PFSK-1 (cell line): ENCODE results near the gene NKX2-3.

ENCODE experiments used
- FOXP2 ChIP-seq: optimal IDR thresholded peaks from 2 replicates; pipeline ENCODE3; 2011; ENCODE audit warnings: borderline replicate concordance, control low read depth, inconsistent platforms; ENCODE audit not compliant: insufficient read depth; ENCODE audit errors: extremely low read length, extremely low read depth
- POLR2AphosphoS5 ChIP-seq: IDR thresholded peaks from 2 replicates; pipeline ENCODE4 v1.6.1; 2012; ENCODE audit warnings: low read depth, mild to moderate bottlenecking, control low read depth, low read length, moderate library complexity
- REST ChIP-seq, 2 experiments: IDR thresholded peaks; 2 replicates each; pipeline versions ENCODE4 v1.6.1 to v1.8.0; 2011 to 2012; ENCODE audit warnings: low read depth in 2 of 2, low read length in 2 of 2, control low read depth in 1 of 2, inconsistent platforms in 1 of 2, mild to moderate bottlenecking in 1 of 2, moderate library complexity in 1 of 2; ENCODE audit not compliant: insufficient read depth in 1 of 2
- SIN3A ChIP-seq: IDR thresholded peaks from 2 replicates; pipeline ENCODE4 v1.6.1; 2012; ENCODE audit warnings: mild to moderate bottlenecking, low read length, moderate library complexity, borderline replicate concordance; ENCODE audit not compliant: insufficient read depth
- TAF1 ChIP-seq: IDR thresholded peaks from 2 replicates; pipeline ENCODE4 v1.6.1; 2012; ENCODE audit warnings: low read length, control low read depth, borderline replicate concordance; ENCODE audit not compliant: insufficient read depth

DNA sequence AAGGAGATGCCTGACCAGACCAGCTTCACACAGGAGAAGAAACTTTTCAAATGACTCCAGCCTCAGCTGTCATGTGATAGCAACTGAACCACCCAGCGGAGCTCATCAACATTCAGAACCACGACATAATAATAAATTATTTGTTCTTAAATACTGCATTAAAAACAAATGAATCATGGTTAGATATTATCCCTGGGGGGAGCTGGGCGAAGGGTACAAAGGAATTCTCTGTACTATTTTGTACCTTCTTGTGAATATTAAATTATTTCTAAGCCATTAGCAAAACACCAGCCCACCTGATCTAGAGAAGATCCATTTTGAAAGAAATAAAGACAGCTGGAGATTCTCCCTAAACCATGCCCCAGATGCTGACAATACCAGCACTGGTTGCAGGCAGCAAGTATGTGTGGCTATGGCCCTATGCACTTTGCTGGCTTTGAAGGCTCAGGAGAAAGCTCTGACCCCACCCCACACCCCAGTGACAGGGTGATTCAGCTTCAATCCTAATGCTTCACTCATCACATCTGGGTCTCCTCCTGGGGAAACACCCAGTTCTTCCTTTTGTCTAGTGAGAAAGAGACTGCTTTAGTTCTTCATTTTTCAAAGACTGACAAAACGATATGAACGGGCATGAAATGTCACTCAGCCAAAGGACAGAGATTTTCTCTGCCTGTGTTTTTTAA lies 45.5 kb upstream of the NKX2-3 start:
- TF ChIP-seq POLR2AphosphoS5 = no peak
- no peak for TF ChIP-seq FOXP2
- no peak for TF ChIP-seq TAF1
- no peak for TF ChIP-seq REST (IDR thresholded peaks at IDR 0.05; ENCODE audit: insufficient read depth in 1 of 2, low read depth in 2 of 2, low read length in 2 of 2)
- no peak for TF ChIP-seq SIN3A
